ENCODE results near the gene CYFIP2.

CYFIP2 gene

DNA sequence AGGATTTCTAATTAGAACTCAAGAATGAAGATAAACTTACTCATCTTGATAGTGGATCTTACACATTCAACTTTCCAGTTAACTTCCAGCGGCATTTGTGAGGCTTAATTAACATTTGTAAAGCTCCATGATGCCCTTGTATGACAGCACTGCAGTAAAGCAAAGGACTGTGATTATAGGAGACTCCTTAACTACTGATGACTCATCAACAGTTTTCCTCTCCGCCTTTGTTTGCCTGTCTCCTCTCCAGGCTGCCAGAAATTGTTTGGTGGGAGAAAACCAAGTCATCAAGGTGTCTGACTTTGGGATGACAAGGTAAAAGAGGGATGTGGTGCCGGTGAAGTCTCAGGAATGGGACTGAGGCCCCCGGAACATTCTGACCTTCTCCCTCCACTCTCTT lies 20.4 kb upstream of the CYFIP2 start:
- peaks cover 94% of the 10 kb centered on the region for H3K4me1 Mint-ChIP-seq (ENCODE audit: low read depth)
- H3K36me3 Mint-ChIP-seq (ENCODE audit: low read depth), result peaks cover 99% of the 10 kb centered on the region
- peak overlapping the region; percentile 93 for H3K27ac Mint-ChIP-seq
- no peak for DNase-seq
- H3K4me3 Mint-ChIP-seq, result no peak overlapping the region
- H3K9me3 Mint-ChIP-seq, result no peaks in the 10 kb centered on the region
- H3K27me3 Mint-ChIP-seq, result no peaks in the 10 kb centered on the region

DNA sequence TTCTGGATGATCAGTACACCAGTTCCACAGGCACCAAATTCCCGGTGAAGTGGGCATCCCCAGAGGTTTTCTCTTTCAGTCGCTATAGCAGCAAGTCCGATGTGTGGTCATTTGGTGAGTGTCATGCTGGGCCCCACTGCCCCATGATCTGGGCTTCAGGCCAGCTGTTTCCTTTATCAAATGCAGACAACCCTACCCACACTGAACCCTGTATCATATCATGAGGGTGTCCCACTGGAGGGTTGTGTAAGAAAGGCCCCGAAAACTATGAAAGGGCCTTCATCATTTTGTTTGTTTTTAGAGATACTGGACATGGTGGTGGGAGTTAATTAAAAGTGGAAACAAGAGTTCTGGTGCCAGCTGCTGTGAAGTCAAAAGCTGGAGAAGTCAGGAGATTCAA lies 20.0 kb upstream of the CYFIP2 start:
- no peaks in the 10 kb centered on the region for H3K9me3 Mint-ChIP-seq
- peak overlapping the region; percentile 93 for H3K27ac Mint-ChIP-seq
- H3K4me3 Mint-ChIP-seq, result no peak overlapping the region
- no peak for DNase-seq
- H3K4me1 Mint-ChIP-seq (ENCODE audit: low read depth), result peaks cover 96% of the 10 kb centered on the region
- peaks cover 99% of the 10 kb centered on the region for H3K36me3 Mint-ChIP-seq (ENCODE audit: low read depth)
- H3K27me3 Mint-ChIP-seq, result no peaks in the 10 kb centered on the region

DNA sequence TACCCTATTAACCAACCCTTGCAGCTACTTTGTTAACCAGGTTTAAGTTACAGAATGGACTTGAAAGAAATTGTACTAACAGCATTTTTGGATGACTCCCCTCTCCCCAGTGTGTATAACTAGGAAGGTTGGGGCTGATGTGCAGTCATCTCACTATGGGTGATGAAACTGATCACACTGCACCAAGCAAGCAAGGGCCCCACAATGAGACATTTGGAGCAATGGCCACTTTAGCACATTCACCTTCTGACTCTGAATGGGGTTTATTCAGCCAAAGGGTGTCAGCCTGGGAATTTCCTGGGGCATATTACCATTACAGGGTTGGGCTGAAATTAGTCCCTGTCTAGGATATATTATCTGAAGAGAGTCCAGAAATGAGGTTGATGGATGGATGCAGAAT lies 18.7 kb upstream of the CYFIP2 start:
- no peak for DNase-seq
- Mint-ChIP-seq H3K9me3 (no peaks in the 10 kb centered on the region), H3K27ac (peak overlapping the region; percentile 93), H3K4me1 (ENCODE audit: low read depth) (peaks cover 98% of the 10 kb centered on the region), H3K36me3 (ENCODE audit: low read depth) (peaks cover 100% of the 10 kb centered on the region), H3K4me3 (peak overlapping the region; percentile 38), H3K27me3 (no peaks in the 10 kb centered on the region)

DNA sequence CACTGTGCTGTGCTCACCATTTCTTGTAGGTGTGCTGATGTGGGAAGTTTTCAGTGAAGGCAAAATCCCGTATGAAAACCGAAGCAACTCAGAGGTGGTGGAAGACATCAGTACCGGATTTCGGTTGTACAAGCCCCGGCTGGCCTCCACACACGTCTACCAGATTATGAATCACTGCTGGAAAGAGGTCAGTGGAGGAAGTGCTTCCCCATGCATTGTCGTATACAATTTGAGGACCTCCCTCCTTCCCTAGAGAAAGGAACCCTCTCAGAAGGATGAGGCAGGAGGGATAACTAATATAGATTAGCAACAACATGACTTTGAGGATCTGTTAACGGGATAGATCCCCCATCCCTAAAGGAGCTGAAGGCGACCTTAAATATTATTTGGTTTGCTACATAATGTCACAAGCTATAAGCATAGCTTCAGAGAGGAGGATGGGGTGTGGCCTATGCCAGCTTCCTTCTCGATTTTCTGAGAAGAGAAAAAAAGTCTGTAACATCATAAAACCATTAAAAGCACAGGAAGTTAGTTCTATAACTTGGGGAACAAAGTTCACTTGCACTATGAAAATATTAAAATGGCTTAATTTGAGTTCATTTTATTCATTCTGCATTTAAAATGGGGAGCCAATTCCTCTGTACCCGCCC lies 17.0 kb upstream of the CYFIP2 start:
- Mint-ChIP-seq H3K4me1 (ENCODE audit: low read depth) (peaks cover 98% of the 10 kb centered on the region), H3K36me3 (ENCODE audit: low read depth) (peaks cover 100% of the 10 kb centered on the region), H3K9me3 (no peaks in the 10 kb centered on the region), H3K27me3 (no peaks in the 10 kb centered on the region), H3K4me3 (peak overlapping the region; percentile 53), H3K27ac (peak overlapping the region; percentile 93)
- no peak for DNase-seq

DNA sequence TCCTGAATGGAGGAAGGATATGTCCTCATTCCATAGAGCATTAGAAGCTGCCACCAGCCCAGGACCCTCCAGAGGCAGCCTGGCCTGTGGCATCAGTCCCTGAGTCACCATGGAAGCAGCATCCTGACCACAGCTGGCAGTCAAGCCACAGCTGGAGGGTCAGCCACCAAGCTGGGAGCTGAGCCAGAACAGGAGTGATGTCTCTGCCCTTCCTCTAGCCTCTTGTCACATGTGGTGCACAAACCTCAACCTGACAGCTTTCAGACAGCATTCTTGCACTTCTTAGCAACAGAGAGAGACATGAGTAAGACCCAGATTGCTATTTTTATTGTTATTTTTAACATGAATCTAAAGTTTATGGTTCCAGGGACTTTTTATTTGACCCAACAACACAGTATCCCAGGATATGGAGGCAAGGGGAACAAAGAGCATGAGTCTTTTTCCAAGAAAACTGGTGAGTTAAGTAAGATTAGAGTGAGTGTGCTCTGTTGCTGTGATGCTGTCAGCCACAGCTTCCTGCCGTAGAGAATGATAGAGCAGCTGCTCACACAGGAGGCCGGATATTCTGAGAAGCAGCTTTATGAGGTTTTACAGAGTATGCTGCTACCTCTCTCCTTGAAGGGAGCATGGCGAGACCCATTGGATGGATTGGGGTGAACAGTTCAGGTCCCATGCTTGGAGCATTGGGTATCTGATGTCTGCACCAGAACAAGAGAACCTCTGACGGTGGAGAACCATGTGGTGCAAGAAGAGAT lies 13.0 kb upstream of the CYFIP2 start:
- Mint-ChIP-seq H3K27me3 (no peaks in the 10 kb centered on the region), H3K4me3 (peak overlapping the region; percentile 64), H3K4me1 (ENCODE audit: low read depth) (peaks cover 98% of the 10 kb centered on the region), H3K27ac (peak overlapping the region; percentile 98), H3K9me3 (no peaks in the 10 kb centered on the region), H3K36me3 (ENCODE audit: low read depth) (peaks cover 91% of the 10 kb centered on the region)
- DNase-seq, result peak; percentile 66

DNA sequence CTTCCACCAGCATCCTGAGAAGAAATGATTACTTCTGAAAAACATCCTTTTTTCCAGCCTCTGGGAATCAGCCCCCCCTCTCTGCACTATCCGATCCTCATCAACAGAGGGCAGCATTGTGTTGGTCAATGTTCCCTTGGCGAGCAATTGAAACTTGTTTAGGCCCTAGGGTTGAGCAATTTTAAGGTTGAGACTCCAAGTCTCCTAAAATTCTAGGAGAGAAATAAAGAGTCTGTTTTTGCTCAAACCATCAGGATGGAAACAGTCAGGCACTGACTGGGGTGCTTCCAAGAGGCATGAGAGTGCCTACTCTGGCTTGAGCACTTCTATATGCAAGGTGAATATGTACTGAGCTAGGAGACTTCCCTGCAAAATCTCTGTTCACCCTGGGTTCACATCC lies 12.4 kb upstream of the CYFIP2 start:
- Mint-ChIP-seq H3K9me3 (no peaks in the 10 kb centered on the region), H3K27me3 (no peaks in the 10 kb centered on the region), H3K4me3 (peak overlapping the region; percentile 64), H3K4me1 (ENCODE audit: low read depth) (peaks cover 95% of the 10 kb centered on the region), H3K36me3 (ENCODE audit: low read depth) (peaks cover 85% of the 10 kb centered on the region), H3K27ac (peak overlapping the region; percentile 98)
- no peak for DNase-seq

DNA sequence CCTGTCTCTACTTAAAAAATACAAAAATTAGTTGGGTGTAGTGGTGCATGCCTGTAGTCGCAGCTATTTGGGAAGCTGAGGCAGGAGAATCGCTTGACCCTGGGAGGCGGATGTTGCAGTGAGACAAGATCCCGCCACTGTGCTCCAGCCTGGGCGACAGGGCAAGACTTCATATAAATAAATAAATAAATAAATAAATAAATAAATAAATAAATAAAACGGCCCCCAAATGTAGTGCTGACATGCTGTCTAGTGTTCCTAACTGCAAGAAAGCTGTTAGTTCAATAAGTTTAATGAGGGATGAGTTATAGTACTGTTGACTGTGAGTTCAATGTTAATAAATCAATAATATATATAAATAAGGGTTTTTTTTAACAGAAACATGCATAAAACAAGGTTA lies 7.5 kb upstream of the CYFIP2 start:
- Mint-ChIP-seq H3K9me3 (no peaks in the 10 kb centered on the region), H3K27ac (peak overlapping the region; percentile 50), H3K4me1 (ENCODE audit: low read depth) (peaks cover 78% of the 10 kb centered on the region), H3K36me3 (ENCODE audit: low read depth) (peaks cover 36% of the 10 kb centered on the region), H3K4me3 (no peak overlapping the region), H3K27me3 (no peaks in the 10 kb centered on the region)
- DNase-seq, result no peak

DNA sequence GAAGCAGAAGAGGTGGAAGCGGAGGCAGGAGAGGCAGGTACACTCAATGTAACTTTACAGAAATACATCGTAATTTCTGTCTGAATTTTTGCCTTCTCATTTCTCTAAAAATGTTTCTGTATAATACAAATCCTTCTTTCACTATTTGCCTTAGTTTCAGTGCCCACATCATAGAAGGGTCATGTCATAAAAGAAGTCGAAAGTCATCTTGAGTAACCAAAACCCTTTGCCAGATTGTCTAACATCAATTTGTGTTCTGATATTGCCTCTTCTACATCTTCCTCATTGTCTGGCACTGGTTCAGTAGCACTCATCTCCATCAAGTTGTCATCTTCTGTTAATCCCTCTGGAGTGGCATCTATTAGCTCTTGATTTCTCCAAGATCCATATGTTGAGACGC lies 6.2 kb upstream of the CYFIP2 start:
- Mint-ChIP-seq H3K4me3 (no peak overlapping the region), H3K4me1 (ENCODE audit: low read depth) (peaks cover 78% of the 10 kb centered on the region)

DNA sequence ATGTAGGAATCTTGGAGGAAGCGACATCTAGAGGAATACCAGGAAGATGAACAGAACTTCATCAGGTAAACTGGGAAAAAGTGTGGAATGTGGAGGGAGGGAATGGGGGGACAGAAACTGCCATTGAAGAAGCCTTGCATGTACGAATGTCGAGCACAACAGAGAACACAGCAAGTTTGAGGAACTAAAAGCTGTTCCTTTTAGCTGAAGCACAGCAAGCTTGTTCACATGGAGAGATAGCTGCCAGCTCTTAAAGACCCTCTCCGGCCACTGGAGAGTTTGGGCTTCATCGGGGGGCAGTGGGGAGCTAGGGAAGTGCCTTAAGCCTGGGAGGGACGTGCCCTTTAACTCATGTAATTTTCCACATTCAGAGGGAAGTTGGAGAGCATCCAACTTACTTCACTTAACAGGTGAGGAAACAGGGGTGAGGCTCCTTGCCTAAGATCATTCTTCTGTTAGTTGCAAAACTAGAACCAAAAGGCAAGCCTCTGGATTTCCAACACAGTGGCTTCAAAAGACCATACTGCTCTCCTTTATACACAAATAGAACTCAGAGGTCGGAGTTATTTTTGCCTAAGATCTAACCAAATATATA lies 2.3 kb upstream of the CYFIP2 start:
- Mint-ChIP-seq H3K4me3 (no peak overlapping the region), H3K9me3 (no peaks in the 10 kb centered on the region), H3K4me1 (ENCODE audit: low read depth) (peaks cover 71% of the 10 kb centered on the region), H3K27me3 (no peaks in the 10 kb centered on the region), H3K36me3 (ENCODE audit: low read depth) (peaks cover 25% of the 10 kb centered on the region), H3K27ac (peak overlapping the region; percentile 26)
- DNase-seq, result no peak

More for the DNA sequence above, 6.2 kb upstream of the CYFIP2 start:
- Mint-ChIP-seq H3K9me3 (no peaks in the 10 kb centered on the region), H3K36me3 (ENCODE audit: low read depth) (peaks cover 23% of the 10 kb centered on the region), H3K27ac (peak overlapping the region; percentile 58), H3K27me3 (no peaks in the 10 kb centered on the region)
- DNase-seq, result no peak

DNA sequence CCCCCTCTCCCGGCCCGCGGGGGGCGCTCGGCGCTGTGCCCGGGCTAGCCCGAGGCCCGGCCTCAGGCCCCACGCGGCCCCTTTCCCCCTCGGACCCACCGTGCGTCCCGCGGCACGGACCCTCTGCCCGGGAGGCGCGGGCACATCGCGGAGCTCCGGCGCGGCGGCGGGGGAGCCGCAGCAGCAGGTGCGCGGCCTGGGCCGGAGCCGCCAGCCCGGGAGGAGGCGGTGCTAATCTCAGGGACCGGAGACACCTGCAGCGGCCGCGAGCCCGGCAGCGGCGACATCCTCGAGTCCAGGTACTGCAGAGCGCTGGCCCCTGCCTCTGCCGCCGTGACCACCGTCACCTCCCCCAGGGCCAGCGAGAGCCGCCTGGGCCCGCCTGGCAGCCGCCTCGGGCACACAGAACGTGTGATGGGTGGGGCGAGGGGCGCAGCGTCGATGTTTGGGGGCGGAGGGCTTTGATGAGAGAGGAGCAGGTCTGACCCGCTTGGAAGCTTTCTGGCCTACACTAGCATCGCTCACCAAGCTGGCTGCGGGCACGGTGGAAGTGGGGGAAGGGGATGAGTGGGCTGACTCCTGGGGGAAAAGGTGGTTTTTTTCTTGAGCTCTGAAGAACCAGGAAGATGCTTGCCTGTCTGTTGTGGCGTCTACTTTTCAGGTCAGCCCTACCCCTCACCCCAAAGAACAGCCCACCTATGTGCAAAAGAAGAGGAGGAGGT lies 524 bp downstream of the CYFIP2 start:
- H3K36me3 Mint-ChIP-seq (ENCODE audit: low read depth), result peaks cover 50% of the 10 kb centered on the region
- H3K27me3 Mint-ChIP-seq, result no peaks in the 10 kb centered on the region
- H3K4me3 Mint-ChIP-seq, result peak overlapping the region; percentile 95
- DNase-seq, result peak; percentile 78
- peak overlapping the region; percentile 97 for H3K27ac Mint-ChIP-seq
- H3K4me1 Mint-ChIP-seq (ENCODE audit: low read depth), result peaks cover 73% of the 10 kb centered on the region
- no peaks in the 10 kb centered on the region for H3K9me3 Mint-ChIP-seq

DNA sequence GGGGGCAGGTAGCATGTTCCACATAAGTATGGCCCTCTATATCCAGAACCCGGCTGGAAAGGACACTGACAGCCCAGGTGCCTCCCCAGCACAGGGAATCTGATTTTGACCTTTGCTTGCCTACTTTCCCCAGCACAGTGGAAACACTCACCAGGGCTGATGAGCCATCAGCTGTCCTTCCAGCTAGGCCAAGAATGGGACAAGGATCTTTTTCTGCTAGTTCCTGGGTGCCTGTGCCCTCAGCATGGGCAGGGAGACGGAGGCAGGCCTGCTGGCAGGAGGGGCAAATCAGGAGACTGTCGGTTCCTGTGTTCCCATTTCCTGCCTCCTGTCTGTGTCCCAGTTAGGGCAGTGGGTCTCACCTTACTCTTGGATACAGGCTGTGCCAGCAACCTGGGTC lies 1.1 kb downstream of the CYFIP2 start:
- peaks cover 55% of the 10 kb centered on the region for H3K36me3 Mint-ChIP-seq (ENCODE audit: low read depth)
- no peaks in the 10 kb centered on the region for H3K27me3 Mint-ChIP-seq
- H3K4me3 Mint-ChIP-seq, result peak overlapping the region; percentile 95
- no peaks in the 10 kb centered on the region for H3K9me3 Mint-ChIP-seq
- peak overlapping the region; percentile 97 for H3K27ac Mint-ChIP-seq
- DNase-seq, result no peak
- H3K4me1 Mint-ChIP-seq (ENCODE audit: low read depth), result peaks cover 77% of the 10 kb centered on the region

DNA sequence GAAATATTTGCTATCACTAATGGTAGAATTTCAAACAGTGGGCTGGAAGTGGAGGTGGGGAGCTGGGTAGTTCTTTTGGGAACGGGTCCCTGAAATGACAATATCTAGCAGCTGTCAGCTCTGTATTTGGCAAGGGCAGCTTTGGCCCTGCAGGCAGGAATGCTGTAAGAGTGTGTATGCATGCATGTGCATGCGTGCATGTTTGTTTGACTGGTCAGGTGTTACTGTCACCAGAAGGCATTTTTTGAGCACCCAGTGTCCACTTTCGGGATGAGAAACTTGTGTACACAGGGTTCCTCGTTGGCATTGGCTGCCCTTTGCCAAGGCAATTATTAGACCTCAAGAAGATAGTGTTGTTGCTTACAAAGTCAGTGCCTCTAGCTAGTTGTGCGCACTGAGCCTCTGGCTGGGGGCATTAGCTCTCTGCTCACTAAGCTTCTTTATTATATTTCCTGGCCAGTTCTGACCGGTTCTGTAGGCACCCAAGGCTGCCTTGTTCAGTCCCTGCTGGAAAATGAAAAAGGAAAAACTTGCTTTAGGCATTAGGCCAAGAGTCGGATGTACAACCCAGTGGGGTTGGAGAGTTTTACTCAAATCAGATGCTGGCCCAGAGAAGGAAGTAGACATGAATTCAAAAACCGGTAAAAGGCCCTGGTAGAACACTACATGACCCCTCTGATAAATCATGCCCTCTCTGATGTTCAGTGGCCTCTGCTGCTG lies 2.0 kb downstream of the CYFIP2 start:
- peak overlapping the region; percentile 95 for H3K4me3 Mint-ChIP-seq
- peaks cover 83% of the 10 kb centered on the region for H3K4me1 Mint-ChIP-seq (ENCODE audit: low read depth)
- DNase-seq, result no peak
- H3K9me3 Mint-ChIP-seq, result no peaks in the 10 kb centered on the region
- peak overlapping the region; percentile 97 for H3K27ac Mint-ChIP-seq
- H3K36me3 Mint-ChIP-seq (ENCODE audit: low read depth), result peaks cover 58% of the 10 kb centered on the region
- no peaks in the 10 kb centered on the region for H3K27me3 Mint-ChIP-seq

DNA sequence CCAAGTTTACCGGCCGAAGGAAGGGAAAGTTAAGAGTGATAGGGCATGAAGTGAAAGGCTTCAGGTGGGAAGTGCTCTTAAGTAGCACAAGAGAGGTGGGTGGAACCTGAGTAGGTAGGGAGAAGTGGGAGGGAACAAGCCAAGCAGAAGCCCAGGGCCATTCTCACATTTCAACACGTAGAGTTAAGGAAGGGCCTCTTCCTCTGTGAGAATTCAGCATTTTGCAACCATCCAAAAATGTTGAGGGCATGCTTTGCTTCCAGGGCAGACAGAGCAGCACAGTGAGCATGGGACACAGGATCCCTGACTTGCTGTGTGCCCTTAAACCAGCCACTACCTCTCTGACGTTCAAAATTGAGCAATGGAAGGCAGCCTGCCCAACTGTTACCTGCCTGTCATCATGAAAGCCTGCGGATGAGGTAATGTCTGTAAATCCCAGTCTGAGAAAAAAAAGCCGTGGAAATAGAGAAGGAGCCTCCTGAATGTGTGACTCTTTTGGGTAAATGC lies 3.3 kb downstream of the CYFIP2 start:
- Mint-ChIP-seq H3K27ac (peak overlapping the region; percentile 97), H3K4me1 (ENCODE audit: low read depth) (peaks cover 85% of the 10 kb centered on the region), H3K9me3 (no peaks in the 10 kb centered on the region), H3K4me3 (peak overlapping the region; percentile 95), H3K27me3 (no peaks in the 10 kb centered on the region), H3K36me3 (ENCODE audit: low read depth) (peaks cover 58% of the 10 kb centered on the region)
- no peak for DNase-seq

DNA sequence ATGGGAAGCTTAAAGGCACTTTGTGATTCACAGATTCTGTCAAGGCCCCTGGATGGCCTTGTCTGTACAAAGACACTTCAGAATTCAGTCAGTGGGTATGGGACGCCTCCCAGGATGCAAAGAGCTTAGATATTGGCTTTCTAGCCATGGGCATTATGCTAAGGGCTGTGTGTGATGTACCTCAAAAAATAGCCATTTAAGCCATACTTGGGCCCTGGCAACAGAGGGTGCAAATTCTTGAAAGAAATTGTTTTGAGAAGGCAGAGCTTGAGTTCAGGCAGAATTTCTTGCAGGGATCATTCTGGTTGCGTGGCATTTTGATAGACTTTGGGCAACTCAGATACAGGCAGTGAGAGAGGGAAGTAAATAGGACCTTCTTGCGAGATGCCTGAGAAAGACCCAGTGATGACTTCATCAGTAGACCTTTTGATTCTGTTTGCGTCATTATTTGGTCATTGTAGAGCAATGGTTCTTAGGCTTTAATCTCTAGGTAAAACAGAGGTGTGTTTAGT lies 3.9 kb downstream of the CYFIP2 start:
- Mint-ChIP-seq H3K4me1 (ENCODE audit: low read depth) (peaks cover 84% of the 10 kb centered on the region), H3K27ac (peak overlapping the region; percentile 97), H3K27me3 (no peaks in the 10 kb centered on the region), H3K36me3 (ENCODE audit: low read depth) (peaks cover 58% of the 10 kb centered on the region), H3K9me3 (no peaks in the 10 kb centered on the region), H3K4me3 (peak overlapping the region; percentile 95)
- no peak for DNase-seq

Measured in activated T-cell treated with anti-CD3 and anti-CD28 coated beads, Interleukin-2, amount 50 U/mL, for 24 hours (primary cell).